ENCODE results near the gene COPZ2. TPM values are rescaled to one million over a fixed set of nuclear protein-coding genes. Genes with fewer than 3 reads are reported as not detected.

COPZ2 gene
- total RNA-seq, 4 donors from 2014 or later: 0.91 to 14.5 (median 5.7) TPM

DNA sequence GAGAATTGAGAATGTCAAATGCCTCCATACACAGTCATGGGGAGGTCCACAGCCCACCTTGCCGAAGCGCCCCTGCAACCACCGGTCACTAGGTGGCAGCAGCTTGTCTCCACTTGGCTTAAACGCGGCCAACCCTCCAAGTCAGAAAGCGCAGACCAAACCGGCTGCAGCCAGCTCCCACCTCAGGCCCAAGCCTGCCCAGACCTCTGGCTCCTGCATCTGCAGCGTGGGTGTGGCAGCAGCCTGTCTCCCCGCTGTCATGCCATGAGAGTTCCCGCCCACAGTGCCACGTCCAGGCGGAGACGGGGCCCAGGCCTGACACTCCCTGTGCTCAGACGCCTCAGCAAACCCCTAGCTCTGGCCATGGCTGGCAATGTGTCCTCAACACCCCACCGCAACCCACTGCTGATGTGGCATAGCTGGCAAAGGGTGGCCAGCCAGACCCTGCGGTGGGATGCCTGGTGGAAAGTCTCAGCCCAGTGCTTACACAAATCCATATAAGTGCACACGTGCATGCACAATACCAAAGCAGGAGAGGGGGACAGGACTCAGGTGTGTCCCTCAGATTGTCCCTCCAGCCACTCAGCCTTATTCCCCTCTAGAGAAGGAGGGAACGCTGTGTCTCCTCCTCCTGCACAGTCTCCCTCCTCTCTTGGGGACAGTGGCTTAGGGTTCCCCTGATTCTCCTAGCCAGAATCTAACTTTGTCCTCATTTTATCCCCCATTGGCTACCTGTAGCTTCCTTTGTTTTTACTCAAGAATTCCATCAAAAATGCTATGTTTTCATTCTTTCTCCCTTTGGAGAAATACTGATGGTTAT is 10.9 kb downstream of the COPZ2 start:
- Histone ChIP-seq H3K27me3 (peaks cover 0 to 18% (median 0%) of the 10 kb centered on the region in 4 donors), H3K4me1 (peaks cover 34 to 54% (median 43%) of the 10 kb centered on the region in 3 donors), H3K9me3 (no peaks in the 10 kb centered on the region), H3K27ac (peak overlapping the region; percentile 38 to 88 (median 78)), H3K36me3 (no peaks in the 10 kb centered on the region), H3K4me3 (peak overlapping the region in 1 of 4 donors; percentile 70)
- peak; percentile 28 for DNase-seq
- 16 to 18% methylated on average over 6 to 8 of the region's 18 CpGs for WGBS, 2 donors
- intact Hi-C loops (cut with DNase I): loop anchor here (5.0 kb wide), 2 partner anchors 46 to 101 kb away; no protein-coding TSS in a partner anchor
- TF ChIP-seq, protein P1, sequence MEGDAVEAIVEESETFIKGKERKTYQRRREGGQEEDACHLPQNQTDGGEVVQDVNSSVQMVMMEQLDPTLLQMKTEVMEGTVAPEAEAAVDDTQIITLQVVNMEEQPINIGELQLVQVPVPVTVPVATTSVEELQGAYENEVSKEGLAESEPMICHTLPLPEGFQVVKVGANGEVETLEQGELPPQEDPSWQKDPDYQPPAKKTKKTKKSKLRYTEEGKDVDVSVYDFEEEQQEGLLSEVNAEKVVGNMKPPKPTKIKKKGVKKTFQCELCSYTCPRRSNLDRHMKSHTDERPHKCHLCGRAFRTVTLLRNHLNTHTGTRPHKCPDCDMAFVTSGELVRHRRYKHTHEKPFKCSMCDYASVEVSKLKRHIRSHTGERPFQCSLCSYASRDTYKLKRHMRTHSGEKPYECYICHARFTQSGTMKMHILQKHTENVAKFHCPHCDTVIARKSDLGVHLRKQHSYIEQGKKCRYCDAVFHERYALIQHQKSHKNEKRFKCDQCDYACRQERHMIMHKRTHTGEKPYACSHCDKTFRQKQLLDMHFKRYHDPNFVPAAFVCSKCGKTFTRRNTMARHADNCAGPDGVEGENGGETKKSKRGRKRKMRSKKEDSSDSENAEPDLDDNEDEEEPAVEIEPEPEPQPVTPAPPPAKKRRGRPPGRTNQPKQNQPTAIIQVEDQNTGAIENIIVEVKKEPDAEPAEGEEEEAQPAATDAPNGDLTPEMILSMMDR (IDR thresholded peaks at IDR 0.05): peak; percentile 77 to 96 (median 92)
- TF ChIP-seq POLR2A (IDR thresholded peaks at IDR 0.05): no peak

DNA sequence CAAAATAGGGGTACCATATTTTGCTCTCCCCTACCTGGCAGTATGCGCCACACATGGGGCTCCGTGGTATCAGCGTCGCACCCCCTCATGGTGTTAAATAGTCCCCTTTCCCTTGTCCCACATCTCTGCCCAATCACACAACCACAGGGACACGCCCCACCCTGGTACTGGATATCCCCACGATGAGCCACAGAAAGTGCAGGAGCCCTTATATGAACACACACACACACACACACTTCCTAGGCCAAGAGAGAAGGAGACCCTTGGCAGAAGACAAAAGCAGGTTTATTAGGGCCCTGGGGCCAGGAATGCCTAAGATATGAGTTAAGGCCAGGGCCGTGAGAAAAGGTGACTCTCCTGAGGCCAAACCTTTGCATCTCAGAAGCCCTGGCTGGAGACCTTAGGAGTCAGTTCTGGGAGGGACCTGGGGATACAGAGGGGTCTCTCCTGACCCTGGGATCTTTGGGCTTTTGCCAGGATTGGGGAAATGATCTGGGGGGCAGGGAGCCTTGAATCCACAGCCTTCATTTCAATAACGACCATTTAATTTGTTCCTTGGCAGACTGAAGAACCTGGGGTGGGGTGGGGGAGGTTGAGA is 11.6 kb downstream of the COPZ2 start:
- WGBS, 2 donors: 3 to 20% methylated on average over 1 to 8 of the region's 8 CpGs
- H3K4me1 ChIP-seq: peaks cover 34 to 54% (median 43%) of the 10 kb centered on the region in 3 donors
- H3K27me3 ChIP-seq: peaks cover 0 to 23% (median 0%) of the 10 kb centered on the region in 4 donors
- no peaks in the 10 kb centered on the region for H3K9me3 ChIP-seq
- H3K4me3 ChIP-seq: peak overlapping the region; percentile 6 to 70 (median 48)
- DNase-seq: no peak
- intact Hi-C loops (cut with DNase I): loop anchor here (5.0 kb wide), 2 partner anchors 46 to 101 kb away; no protein-coding TSS in a partner anchor
- H3K36me3 ChIP-seq: no peaks in the 10 kb centered on the region
- TF ChIP-seq, protein P1 (IDR thresholded peaks at IDR 0.05): no peak
- TF ChIP-seq POLR2A (IDR thresholded peaks at IDR 0.05): no peak
- H3K27ac ChIP-seq: peak overlapping the region; percentile 38 to 88 (median 78)

DNA sequence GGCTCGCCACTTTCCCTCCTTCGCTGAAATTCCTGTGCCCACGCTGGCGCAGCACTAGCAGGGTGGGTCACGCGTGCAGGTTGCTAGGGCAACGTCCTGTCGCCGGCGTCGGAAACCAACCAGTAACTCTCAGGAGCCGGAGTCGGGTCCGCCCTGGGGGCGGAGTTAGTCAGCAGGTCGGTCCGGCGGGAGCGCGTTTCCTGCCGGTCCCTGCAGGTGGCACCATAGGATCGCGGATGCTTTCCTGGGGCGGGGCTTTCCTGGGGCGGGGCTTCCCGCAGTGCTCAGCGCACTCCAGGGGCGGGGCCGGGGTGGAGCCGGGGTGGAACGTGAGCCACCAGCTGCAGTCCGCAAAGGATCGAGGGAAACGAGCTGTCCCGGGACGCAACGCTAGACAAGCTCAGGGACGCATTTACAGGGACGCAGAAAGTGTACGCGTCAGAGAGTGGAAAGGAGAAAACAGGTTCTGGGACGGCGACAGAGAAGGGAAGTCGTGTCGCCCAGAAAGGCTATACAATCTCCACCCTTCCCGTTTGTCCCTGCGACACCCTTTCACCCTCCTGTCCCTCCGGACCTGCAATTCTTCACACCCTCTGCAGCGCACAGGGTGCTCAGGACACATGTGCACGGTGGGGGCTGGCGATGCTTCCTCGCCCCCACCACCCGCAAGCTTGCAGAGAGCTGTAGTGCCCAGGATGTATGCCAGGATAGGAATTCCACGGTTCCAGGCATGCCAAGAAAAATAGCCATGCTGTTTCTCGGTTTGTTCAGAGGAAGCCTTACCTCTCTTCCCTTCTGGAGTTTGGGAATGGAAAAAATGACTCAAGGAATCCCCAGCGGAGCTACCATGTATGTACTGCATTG is 12.3 kb downstream of the COPZ2 start:
- H3K27me3 ChIP-seq: peaks cover 0 to 28% (median 0%) of the 10 kb centered on the region in 4 donors
- DNase-seq: peak; percentile 86
- WGBS, 2 donors: 1% methylated on average over 27 to 33 of the region's 56 CpGs
- peaks cover 34 to 46% (median 37%) of the 10 kb centered on the region in 3 donors for H3K4me1 ChIP-seq
- intact Hi-C loops (cut with DNase I): loop anchor here (5.0 kb wide), 2 partner anchors 47 to 102 kb away; no protein-coding TSS in a partner anchor
- peak overlapping the region; percentile 29 to 70 (median 48) for H3K4me3 ChIP-seq
- H3K36me3 ChIP-seq: no peaks in the 10 kb centered on the region
- peak overlapping the region; percentile 45 to 88 (median 78) for H3K27ac ChIP-seq
- no peaks in the 10 kb centered on the region for H3K9me3 ChIP-seq
- TF ChIP-seq, protein P1 (IDR thresholded peaks at IDR 0.05): peak; percentile 75 to 89 (median 84)
- TF ChIP-seq POLR2A (IDR thresholded peaks at IDR 0.05): peak in 1 of 4 donors; percentile 37

DNA sequence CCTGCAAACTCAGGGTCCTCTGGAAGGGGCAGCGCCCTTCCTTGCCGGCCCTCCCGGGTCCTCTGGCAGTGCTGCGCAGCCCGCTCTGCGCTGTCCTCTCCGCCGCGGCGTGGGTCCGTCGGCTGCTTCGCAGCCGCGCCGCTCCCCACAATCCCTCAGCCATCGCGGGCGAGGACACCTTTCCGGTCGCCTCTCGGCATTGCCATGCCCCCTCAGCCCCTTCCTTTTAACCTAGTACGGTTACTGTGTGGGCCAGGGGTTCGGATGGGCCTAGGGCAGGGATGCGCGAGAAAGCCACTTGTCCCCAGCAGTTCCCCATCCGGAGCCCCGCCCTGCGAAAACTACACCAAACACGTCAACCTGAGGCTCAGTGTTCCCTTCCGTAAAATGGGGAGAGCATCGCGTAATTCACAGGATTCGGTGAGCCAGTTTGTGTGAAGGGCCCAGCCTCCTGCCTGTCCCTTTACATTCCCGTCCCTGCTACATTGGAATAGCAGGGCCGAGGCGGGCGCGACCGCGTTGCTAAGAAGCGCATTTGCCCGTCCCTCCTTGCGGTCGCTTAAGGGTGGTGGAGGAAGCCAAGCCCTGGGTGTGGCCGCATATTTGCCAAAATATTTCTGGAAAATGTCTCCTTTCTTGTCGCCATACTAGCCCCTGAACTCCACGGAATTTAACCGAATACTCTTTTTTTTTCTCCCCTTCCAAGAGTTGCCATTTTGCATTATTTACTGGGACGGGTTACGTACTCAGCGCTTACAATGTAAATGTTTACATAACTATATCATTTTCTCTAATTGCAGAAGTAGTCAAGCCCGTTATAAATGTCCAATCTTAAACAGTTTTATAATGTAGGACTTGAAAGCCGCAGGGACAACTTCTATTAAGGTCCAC is 13.2 kb downstream of the COPZ2 start:
- no peak for DNase-seq
- TF ChIP-seq, protein P1 (IDR thresholded peaks at IDR 0.05): peak in 2 of 6 experiments; percentile 7 to 32
- TF ChIP-seq POLR2A (IDR thresholded peaks at IDR 0.05): no peak
- peak overlapping the region; percentile 29 to 70 (median 48) for H3K4me3 ChIP-seq
- no peaks in the 10 kb centered on the region for H3K36me3 ChIP-seq
- intact Hi-C loops (cut with DNase I): loop anchor here (5.0 kb wide), 2 partner anchors 48 to 103 kb away; no protein-coding TSS in a partner anchor
- 0% methylated on average over 21 to 25 of the region's 54 CpGs for WGBS, 2 donors
- H3K9me3 ChIP-seq: no peaks in the 10 kb centered on the region
- peaks cover 34 to 45% (median 37%) of the 10 kb centered on the region in 3 donors for H3K4me1 ChIP-seq
- peaks cover 0 to 34% (median 0%) of the 10 kb centered on the region in 4 donors for H3K27me3 ChIP-seq
- peak overlapping the region; percentile 45 to 86 (median 78) for H3K27ac ChIP-seq
